ENCODE results near the gene ADORA2A.
"Not testable (repeated sequence)": the region's sequence is repeated elsewhere in the genome, so short reads cannot be mapped to it uniquely, and the experiment has no call there.

The ADORA2A gene

GRCh38 chr22:24489011-24489410 is 61.6 kb downstream of the ADORA2A start:
- DNase-seq (ENCODE audit: low read depth): no peak

GRCh38 chr22:24489434-24489833 is 62.0 kb downstream of the ADORA2A start:
- not testable (repeated sequence) for DNase-seq (ENCODE audit: low read depth)

All from GM04504 (cell line).